CD4-positive, alpha-beta T cell treated with Interleukin-17A for 4 hours (primary cell): ENCODE measurements around the gene SYTL2.
A peak's percentile ranks its signal among the peaks of the same experiment; 100 is the strongest.

ENCODE experiments used
- DNase-seq: peaks from one replicate; pipeline ENCODE4 v3.0.0-alpha.2; 2020; ENCODE audit warnings: mixed read lengths

Gene SYTL2

GRCh38 chr11:85726381-85726780 lies 84.6 kb downstream of the SYTL2 start:
- DNase-seq = no peak

GRCh38 chr11:85725510-85726258 lies 85.3 kb downstream of the SYTL2 start:
- DNase-seq = no peak

- DNase-seq = no peak
These were observed 86.0 kb downstream of the SYTL2 start for GRCh38 chr11:85724748-85725465.

GRCh38 chr11:85723088-85723487 lies 87.9 kb downstream of the SYTL2 start:
- DNase-seq = no peak

GRCh38 chr11:85721191-85721590 lies 89.8 kb downstream of the SYTL2 start:
- no peak for DNase-seq

GRCh38 chr11:85718991-85719807 lies 91.7 kb downstream of the SYTL2 start:
- DNase-seq = no peak

- DNase-seq = no peak
These were observed 92.6 kb downstream of the SYTL2 start for GRCh38 chr11:85718126-85718943.

- no peak for DNase-seq
These were observed 93.5 kb downstream of the SYTL2 start for GRCh38 chr11:85717429-85717828.

- no peak for DNase-seq
These were observed 98.0 kb downstream of the SYTL2 start for GRCh38 chr11:85712953-85713352.

- DNase-seq = no peak
These were observed 100.0 kb downstream of the SYTL2 start for GRCh38 chr11:85710917-85711316.

GRCh38 chr11:85709941-85710702 lies 100.8 kb downstream of the SYTL2 start:
- DNase-seq = no peak

GRCh38 chr11:85705800-85706199 lies 105.1 kb downstream of the SYTL2 start:
- DNase-seq = no peak

- no peak for DNase-seq
These were observed 106.0 kb downstream of the SYTL2 start for GRCh38 chr11:85704967-85705366.

- DNase-seq = no peak
These were observed 110.8 kb downstream of the SYTL2 start for GRCh38 chr11:85699957-85700741.

GRCh38 chr11:85698195-85698594 lies 112.7 kb downstream of the SYTL2 start:
- no peak for DNase-seq

- DNase-seq = no peak
These were observed 113.2 kb downstream of the SYTL2 start for GRCh38 chr11:85697747-85698146.

GRCh38 chr11:85695546-85695945 lies 115.4 kb downstream of the SYTL2 start:
- DNase-seq = no peak

GRCh38 chr11:85694385-85694980 lies 116.5 kb downstream of the SYTL2 start:
- DNase-seq = peak; percentile 44

GRCh38 chr11:85685820-85686459 lies 125.0 kb downstream of the SYTL2 start, which contains the start of gene CCDC89:
Gene CCDC89, minus strand, starts transcription at chr11:85686195. Its CDS starts 65 bp downstream, at chr11:85686130.
- DNase-seq = no peak
